Tibial nerve (tissue), 4 donors: ENCODE data around the gene KLRB1. TPM values are rescaled to one million over a fixed set of nuclear protein-coding genes. Genes with fewer than 3 reads are reported as not detected.

Source experiments
- DNase-seq, 2 donors: peaks; one replicate each; pipeline ENCODE4 v3.0.0-alpha.2; 2019; ENCODE audit warnings: low spot score in 2 of 2
- H3K27ac ChIP-seq, 4 donors: fragments of 200-600 bp; sonication (generic) in 3 of 4; one replicate each; pipeline ENCODE4 v1.5.1; 2017 to 2019; ENCODE audit warnings: mild to moderate bottlenecking in 1 of 4
- H3K27me3 ChIP-seq, 2 donors: fragments of 200-600 bp; sonication (generic) in 1 of 2; one replicate each; pipeline versions ENCODE4 v1.5.1 to v1.6.0; 2017 to 2019
- H3K36me3 ChIP-seq, 3 donors: fragments of 200-600 bp; sonication (generic); one replicate each; pipeline ENCODE4 v1.5.1; 2018 to 2019
- H3K4me1 ChIP-seq, 4 donors: fragments of 200-600 bp; sonication (generic) in 3 of 4; one replicate each; pipeline ENCODE4 v1.5.1; 2017 to 2019
- H3K4me3 ChIP-seq, 4 donors: fragments of 200-600 bp; sonication (generic) in 3 of 4; one replicate each; pipeline ENCODE4 v1.5.1; 2017 to 2019; ENCODE audit warnings: mild to moderate bottlenecking in 1 of 4, moderate library complexity in 1 of 4
- H3K9me3 ChIP-seq, 4 donors: fragments of 200-600 bp; sonication (generic) in 3 of 4; one replicate each; pipeline ENCODE4 v1.5.1; 2017 to 2019
- EP300 ChIP-seq, 2 donors: sonication (generic); formaldehyde crosslinking; IDR thresholded peaks; one replicate each; pipeline ENCODE4 v1.6.1; 2017; ENCODE audit warnings: antibody characterized with exemption in 2 of 2, mild to moderate bottlenecking in 1 of 2
- POLR2A ChIP-seq, 2 donors: fragments of 450-650 bp; IDR thresholded peaks; one replicate each; pipeline ENCODE4 v1.6.1; 2017; ENCODE audit warnings: antibody characterized with exemption in 2 of 2, mild to moderate bottlenecking in 2 of 2, moderate library complexity in 2 of 2
- WGBS, 2 donors: methylation state at CpG; one replicate each; pipeline ENCODE4 v1.1.5; 2018; 5-methylcytosine and 5-hydroxymethylcytosine counted together
- total RNA-seq, 4 donors: library from RNA; depleted of rRNA; stranded (reverse); fragments of >200 nt; gene quantifications; one replicate each; pipeline ENCODE4 v1.1.0, GENCODE V29; 2016
- TF ChIP-seq, protein P1 (sequence below), 5 experiments: fragments of 200-600 bp in 3 of 5; fragments of 450-650 bp in 2 of 5; sonication (generic) in 3 of 5; IDR thresholded peaks; one replicate each; pipeline ENCODE4 v1.5.1; 2016 to 2019; ENCODE audit warnings: antibody characterized with exemption in 5 of 5, mild to moderate bottlenecking in 3 of 5, moderate library complexity in 2 of 5

The KLRB1 gene
- under 1 TPM in 2 of 4 donors, not detected in 2; 0.59 to 0.84 TPM for total RNA-seq

DNA sequence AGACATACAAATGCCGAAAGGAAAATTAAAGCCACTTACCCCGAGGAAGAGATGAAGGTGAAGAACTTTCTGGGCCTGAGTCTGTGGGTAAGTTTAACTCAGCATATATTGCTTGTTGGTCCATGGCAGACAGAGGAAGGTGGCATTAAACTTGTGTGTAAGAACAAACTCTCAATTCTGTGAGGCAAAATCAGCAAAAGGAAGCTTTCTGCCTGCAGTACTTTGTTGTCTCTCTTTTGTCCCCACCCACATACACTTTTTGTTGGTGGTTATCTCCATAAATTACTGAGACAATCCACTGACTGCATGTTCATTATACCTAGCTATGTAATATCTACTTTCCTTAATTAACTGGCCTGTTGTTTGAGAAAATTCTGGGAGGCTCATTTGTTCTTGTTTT lies at the start of gene KLRB1:
TSS of gene KLRB1 (minus strand) at position 201 of the 400 bp plus-strand sequence. CDS start at position 124, 77 bp downstream.
- no peaks in the 10 kb centered on the region for H3K36me3 ChIP-seq
- H3K4me3 ChIP-seq: no peak within 1 kb of the TSS
- H3K27me3 ChIP-seq: no peaks in the 10 kb centered on the region
- no peak for DNase-seq
- WGBS, 2 donors: 77 to 90% methylated on average over 2 of the region's 2 CpGs
- TF ChIP-seq EP300 (IDR thresholded peaks at IDR 0.05) (no peak), POLR2A (IDR thresholded peaks at IDR 0.05) (no peak)
- TF ChIP-seq, protein P1, sequence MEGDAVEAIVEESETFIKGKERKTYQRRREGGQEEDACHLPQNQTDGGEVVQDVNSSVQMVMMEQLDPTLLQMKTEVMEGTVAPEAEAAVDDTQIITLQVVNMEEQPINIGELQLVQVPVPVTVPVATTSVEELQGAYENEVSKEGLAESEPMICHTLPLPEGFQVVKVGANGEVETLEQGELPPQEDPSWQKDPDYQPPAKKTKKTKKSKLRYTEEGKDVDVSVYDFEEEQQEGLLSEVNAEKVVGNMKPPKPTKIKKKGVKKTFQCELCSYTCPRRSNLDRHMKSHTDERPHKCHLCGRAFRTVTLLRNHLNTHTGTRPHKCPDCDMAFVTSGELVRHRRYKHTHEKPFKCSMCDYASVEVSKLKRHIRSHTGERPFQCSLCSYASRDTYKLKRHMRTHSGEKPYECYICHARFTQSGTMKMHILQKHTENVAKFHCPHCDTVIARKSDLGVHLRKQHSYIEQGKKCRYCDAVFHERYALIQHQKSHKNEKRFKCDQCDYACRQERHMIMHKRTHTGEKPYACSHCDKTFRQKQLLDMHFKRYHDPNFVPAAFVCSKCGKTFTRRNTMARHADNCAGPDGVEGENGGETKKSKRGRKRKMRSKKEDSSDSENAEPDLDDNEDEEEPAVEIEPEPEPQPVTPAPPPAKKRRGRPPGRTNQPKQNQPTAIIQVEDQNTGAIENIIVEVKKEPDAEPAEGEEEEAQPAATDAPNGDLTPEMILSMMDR (IDR thresholded peaks at IDR 0.05): no peak
- no peaks in the 10 kb centered on the region for H3K4me1 ChIP-seq
- no peak within 1 kb of the TSS for H3K27ac ChIP-seq
- no peaks in the 10 kb centered on the region for H3K9me3 ChIP-seq

DNA sequence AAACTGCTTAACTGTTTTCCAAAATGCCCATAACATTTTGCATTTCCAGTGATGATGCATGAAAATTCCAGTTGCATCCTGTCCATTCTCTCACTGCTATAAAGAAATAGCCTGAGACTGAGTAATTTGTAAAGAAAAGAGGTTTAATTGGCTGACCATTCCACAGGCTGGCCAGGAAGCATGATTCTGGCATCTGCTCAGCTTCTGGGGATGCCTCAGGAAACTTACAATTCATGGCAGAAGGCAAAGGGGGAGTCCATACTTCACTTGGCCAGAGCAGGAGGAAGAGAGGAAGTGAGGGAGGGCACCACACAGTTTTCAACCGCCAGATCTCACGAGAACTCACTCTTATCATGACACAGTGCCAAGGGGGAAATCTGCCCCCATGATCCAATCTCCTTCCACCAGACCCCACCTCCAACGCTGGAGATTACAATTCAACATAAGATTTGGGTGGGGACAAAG lies 43.6 kb upstream of the KLRB1 start:
- Histone ChIP-seq H3K4me3 (peak overlapping the region in 1 of 4 donors; percentile 10), H3K36me3 (peaks cover 0 to 29% (median 5%) of the 10 kb centered on the region in 3 donors), H3K4me1 (peaks cover 0 to 34% (median 24%) of the 10 kb centered on the region in 4 donors), H3K27me3 (no peaks in the 10 kb centered on the region), H3K27ac (peak overlapping the region in 3 of 4 donors; percentile 85 to 95 (median 94)), H3K9me3 (no peaks in the 10 kb centered on the region)
- WGBS, 2 donors: 71 to 84% methylated on average over 3 of the region's 3 CpGs
- DNase-seq: no peak
- no peak for TF ChIP-seq POLR2A (IDR thresholded peaks at IDR 0.05)
- no peak for TF ChIP-seq EP300 (IDR thresholded peaks at IDR 0.05)
- TF ChIP-seq, protein P1 (IDR thresholded peaks at IDR 0.05): no peak

DNA sequence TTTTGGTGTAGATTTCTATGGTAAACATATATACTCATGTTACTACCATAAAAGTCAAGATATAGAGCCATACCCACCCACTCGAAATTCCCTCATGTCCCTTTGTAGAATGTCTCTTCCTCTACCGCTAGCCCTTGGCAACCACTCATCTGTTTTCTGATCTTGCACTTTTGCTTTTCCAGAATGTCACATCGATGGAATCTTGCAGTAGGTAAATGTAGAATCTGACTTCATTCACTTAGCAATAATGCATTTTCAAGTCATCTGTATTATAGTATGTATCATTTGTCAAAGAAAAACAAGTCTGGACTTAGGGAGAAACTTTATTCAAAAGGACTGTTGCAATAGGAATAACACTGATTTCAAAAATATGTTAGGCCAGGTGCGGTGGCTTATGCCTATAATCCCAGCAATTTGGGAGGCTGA lies 42.4 kb upstream of the KLRB1 start:
- Histone ChIP-seq H3K36me3 (peaks cover 0 to 18% (median 5%) of the 10 kb centered on the region in 3 donors), H3K27me3 (no peaks in the 10 kb centered on the region), H3K4me1 (peaks cover 0 to 34% (median 24%) of the 10 kb centered on the region in 4 donors), H3K9me3 (no peaks in the 10 kb centered on the region), H3K4me3 (peak overlapping the region; percentile 51 to 87 (median 58)), H3K27ac (peak overlapping the region; percentile 83 to 95 (median 90))
- WGBS, 2 donors: 51 to 53% methylated on average over 4 of the region's 4 CpGs
- no peak for DNase-seq
- TF ChIP-seq POLR2A (IDR thresholded peaks at IDR 0.05): no peak
- TF ChIP-seq, protein P1 (IDR thresholded peaks at IDR 0.05): no peak
- TF ChIP-seq EP300 (IDR thresholded peaks at IDR 0.05): no peak

DNA sequence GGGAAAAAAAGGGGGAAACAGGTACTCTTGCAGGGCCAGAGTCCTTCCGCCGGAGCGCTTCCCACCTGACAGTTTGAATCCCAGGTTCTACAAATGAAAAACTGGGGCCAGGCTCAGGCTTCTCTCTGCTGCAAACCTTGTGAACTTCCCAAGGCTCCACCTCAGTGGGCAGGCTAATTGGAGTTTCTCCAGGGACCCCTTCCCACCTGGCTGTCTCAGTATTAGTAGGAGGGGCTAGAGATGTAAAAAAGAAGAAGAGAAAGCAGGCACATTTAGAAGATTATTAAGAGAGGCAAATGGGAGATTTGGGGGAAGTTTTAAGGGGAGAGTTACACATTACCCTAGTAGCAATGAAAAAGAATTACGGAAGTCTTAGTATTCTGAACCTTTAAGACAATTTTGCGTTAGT lies 41.8 kb upstream of the KLRB1 start:
- TF ChIP-seq EP300 (IDR thresholded peaks at IDR 0.05): no peak
- TF ChIP-seq, protein P1 (IDR thresholded peaks at IDR 0.05): no peak
- peak overlapping the region; percentile 83 to 95 (median 90) for H3K27ac ChIP-seq

DNA sequence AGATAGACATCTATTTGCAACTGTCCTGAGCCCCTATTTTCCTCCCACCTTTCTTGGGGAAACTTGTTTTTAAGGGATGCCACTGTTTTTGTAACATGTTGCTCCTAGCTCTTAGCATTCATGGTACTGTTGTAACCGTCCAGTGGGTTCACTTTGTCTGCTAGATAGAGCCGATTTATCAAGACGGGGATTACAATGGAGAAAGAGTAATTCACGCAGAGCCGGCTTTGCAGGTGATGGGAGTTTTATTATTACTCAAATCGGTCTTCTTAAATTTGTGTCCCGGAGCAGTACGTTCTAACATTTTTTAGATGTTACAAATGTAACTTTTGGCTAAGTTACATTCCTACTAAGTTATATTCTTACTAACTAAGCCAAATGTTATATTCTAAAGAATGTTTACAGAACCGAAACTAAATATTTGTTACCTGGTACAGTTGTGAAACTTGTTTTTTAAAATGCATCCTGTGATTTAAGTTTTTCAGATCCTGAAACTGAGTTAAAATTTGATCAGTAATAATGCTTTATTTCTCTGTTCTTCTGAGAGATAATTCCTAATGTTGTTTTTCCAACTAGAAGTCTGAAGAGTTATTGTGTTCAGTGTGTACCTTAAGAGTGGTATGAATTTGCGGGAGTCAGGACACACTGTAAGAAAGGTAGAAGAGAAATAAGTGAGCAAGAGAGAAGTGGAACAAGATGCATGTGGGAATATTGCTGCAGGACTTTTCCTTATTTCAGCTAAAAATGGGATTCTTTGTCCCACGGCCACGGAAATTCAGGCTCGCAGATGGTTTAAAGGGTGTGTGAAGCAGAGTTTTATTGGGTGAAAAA lies 41.2 kb upstream of the KLRB1 start:
- no peak for DNase-seq
- TF ChIP-seq, protein P1 (IDR thresholded peaks at IDR 0.05): no peak
- no peak for TF ChIP-seq EP300 (IDR thresholded peaks at IDR 0.05)
- TF ChIP-seq POLR2A (IDR thresholded peaks at IDR 0.05): no peak
- Histone ChIP-seq H3K9me3 (no peaks in the 10 kb centered on the region), H3K4me3 (peak overlapping the region; percentile 51 to 87 (median 58)), H3K27ac (peak overlapping the region; percentile 83 to 95 (median 90)), H3K36me3 (peaks cover 0 to 6% (median 0%) of the 10 kb centered on the region in 3 donors), H3K4me1 (peaks cover 0 to 34% (median 24%) of the 10 kb centered on the region in 4 donors), H3K27me3 (no peaks in the 10 kb centered on the region)
- WGBS, 2 donors: 4 to 6% methylated on average over 13 of the region's 13 CpGs

More for the DNA sequence above, 41.8 kb upstream of the KLRB1 start:
- Histone ChIP-seq H3K36me3 (peaks cover 0 to 12% (median 5%) of the 10 kb centered on the region in 3 donors), H3K27me3 (no peaks in the 10 kb centered on the region), H3K4me3 (peak overlapping the region; percentile 51 to 87 (median 58)), H3K9me3 (no peaks in the 10 kb centered on the region), H3K4me1 (peaks cover 0 to 34% (median 24%) of the 10 kb centered on the region in 4 donors)
- no peak for DNase-seq
- 35 to 55% methylated on average over 5 of the region's 5 CpGs for WGBS, 2 donors
